Osteoblast (primary cell): ENCODE data around the gene MTRF1L. TPM values are rescaled to one million over a fixed set of nuclear protein-coding genes. Genes with fewer than 3 reads are reported as not detected.
A peak's percentile ranks its signal among the peaks of the same experiment; 100 is the strongest.
"Not testable (repeated sequence)": the region's sequence is repeated elsewhere in the genome, so short reads cannot be mapped to it uniquely, and the experiment has no call there.

ENCODE experiments used
- DNase-seq: peaks from one replicate; pipeline ENCODE4 v3.0.0; 2011; ENCODE audit warnings: low spot score, mixed read lengths; ENCODE audit not compliant: insufficient read length; ENCODE audit errors: missing footprints
- H2AFZ ChIP-seq: 2 replicates; pipeline ENCODE4 v1.6.0; 2011; ENCODE audit warnings: mild to moderate bottlenecking, low read length
- H3K27ac ChIP-seq: 2 replicates; pipeline ENCODE4 v1.5.1; 2011; ENCODE audit warnings: mild to moderate bottlenecking, low read depth, low read length, moderate library complexity
- H3K27me3 ChIP-seq: 2 replicates; pipeline ENCODE4 v1.6.0; 2012; ENCODE audit warnings: mild to moderate bottlenecking, control low read depth, inconsistent platforms, low read length, moderate library complexity; ENCODE audit not compliant: insufficient read depth
- H3K36me3 ChIP-seq: 2 replicates; pipeline ENCODE4 v1.5.1; 2011; ENCODE audit warnings: mild to moderate bottlenecking, low read length, control low read depth, moderate library complexity; ENCODE audit not compliant: insufficient read depth
- H3K4me1 ChIP-seq: 2 replicates; pipeline ENCODE4 v1.5.1; 2011; ENCODE audit warnings: mild to moderate bottlenecking, low read length, control low read depth, moderate library complexity; ENCODE audit not compliant: insufficient read depth
- H3K4me2 ChIP-seq: 2 replicates; pipeline ENCODE4 v1.6.0; 2011; ENCODE audit warnings: mild to moderate bottlenecking, low read length; ENCODE audit not compliant: insufficient read depth
- H3K4me3 ChIP-seq: fragments of 200-600 bp; sonication (generic); 3 replicates; pipeline ENCODE4 v1.5.1; 2012; ENCODE audit warnings: mild to moderate bottlenecking, low read length, inconsistent platforms; ENCODE audit not compliant: insufficient read depth
- H3K79me2 ChIP-seq: 2 replicates; pipeline ENCODE4 v1.6.0; 2012; ENCODE audit warnings: mild to moderate bottlenecking, low read length, control low read depth, inconsistent platforms; ENCODE audit not compliant: insufficient read depth
- H3K9me3 ChIP-seq: 2 replicates; pipeline ENCODE4 v1.5.1; 2011; ENCODE audit warnings: low read depth, low read length, control low read depth
- H4K20me1 ChIP-seq: 2 replicates; pipeline ENCODE4 v1.6.0; 2012; ENCODE audit warnings: mild to moderate bottlenecking, low read length, control low read depth; ENCODE audit not compliant: insufficient read depth
- total RNA-seq: library from RNA; depleted of rRNA; stranded (reverse); fragments of >200 nt; gene quantifications from 2 replicates; pipeline ENCODE4 v1.2.3, GENCODE V29; 2012
- TF ChIP-seq, protein P1 (sequence below): IDR thresholded peaks from 2 replicates; pipeline ENCODE4 v1.5.1; 2011; ENCODE audit warnings: mild to moderate bottlenecking, low read depth, low read length, moderate library complexity; ENCODE audit errors: extremely low read depth

MTRF1L gene
- total RNA-seq, 1 donor, result 18.8 TPM

DNA sequence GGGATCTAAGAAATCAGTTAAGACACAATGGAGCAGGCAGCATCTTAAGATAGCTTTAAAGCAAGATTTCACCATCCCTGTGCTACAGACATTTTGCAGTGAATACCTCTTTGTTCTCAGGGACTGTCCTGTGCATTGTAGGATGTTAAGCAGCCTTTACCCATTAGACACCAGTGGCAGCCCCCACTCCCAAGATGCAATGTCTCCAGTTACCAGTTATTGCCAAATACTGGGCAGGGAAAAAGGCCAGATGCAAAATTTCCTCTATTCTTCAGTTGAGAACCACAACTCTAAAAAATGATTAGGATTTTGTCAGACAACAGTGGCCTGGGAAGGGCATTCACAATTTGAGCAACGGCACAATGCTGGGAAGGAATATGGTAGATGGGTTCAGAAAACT lies 25.8 kb downstream of the MTRF1L start:
- H3K79me2 ChIP-seq, result peaks cover 93% of the 10 kb centered on the region
- H3K27me3 ChIP-seq, result no peaks in the 10 kb centered on the region
- TF ChIP-seq, protein P1, sequence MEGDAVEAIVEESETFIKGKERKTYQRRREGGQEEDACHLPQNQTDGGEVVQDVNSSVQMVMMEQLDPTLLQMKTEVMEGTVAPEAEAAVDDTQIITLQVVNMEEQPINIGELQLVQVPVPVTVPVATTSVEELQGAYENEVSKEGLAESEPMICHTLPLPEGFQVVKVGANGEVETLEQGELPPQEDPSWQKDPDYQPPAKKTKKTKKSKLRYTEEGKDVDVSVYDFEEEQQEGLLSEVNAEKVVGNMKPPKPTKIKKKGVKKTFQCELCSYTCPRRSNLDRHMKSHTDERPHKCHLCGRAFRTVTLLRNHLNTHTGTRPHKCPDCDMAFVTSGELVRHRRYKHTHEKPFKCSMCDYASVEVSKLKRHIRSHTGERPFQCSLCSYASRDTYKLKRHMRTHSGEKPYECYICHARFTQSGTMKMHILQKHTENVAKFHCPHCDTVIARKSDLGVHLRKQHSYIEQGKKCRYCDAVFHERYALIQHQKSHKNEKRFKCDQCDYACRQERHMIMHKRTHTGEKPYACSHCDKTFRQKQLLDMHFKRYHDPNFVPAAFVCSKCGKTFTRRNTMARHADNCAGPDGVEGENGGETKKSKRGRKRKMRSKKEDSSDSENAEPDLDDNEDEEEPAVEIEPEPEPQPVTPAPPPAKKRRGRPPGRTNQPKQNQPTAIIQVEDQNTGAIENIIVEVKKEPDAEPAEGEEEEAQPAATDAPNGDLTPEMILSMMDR, result no peak
- H3K9me3 ChIP-seq, result no peaks in the 10 kb centered on the region
- H3K4me3 ChIP-seq, result no peak overlapping the region
- peaks cover 30% of the 10 kb centered on the region for H3K4me1 ChIP-seq
- no peaks in the 10 kb centered on the region for H4K20me1 ChIP-seq
- H2AFZ ChIP-seq, result no peak overlapping the region
- no peak for DNase-seq
- peaks cover 32% of the 10 kb centered on the region for H3K36me3 ChIP-seq
- no peak overlapping the region for H3K27ac ChIP-seq
- no peak overlapping the region for H3K4me2 ChIP-seq

DNA sequence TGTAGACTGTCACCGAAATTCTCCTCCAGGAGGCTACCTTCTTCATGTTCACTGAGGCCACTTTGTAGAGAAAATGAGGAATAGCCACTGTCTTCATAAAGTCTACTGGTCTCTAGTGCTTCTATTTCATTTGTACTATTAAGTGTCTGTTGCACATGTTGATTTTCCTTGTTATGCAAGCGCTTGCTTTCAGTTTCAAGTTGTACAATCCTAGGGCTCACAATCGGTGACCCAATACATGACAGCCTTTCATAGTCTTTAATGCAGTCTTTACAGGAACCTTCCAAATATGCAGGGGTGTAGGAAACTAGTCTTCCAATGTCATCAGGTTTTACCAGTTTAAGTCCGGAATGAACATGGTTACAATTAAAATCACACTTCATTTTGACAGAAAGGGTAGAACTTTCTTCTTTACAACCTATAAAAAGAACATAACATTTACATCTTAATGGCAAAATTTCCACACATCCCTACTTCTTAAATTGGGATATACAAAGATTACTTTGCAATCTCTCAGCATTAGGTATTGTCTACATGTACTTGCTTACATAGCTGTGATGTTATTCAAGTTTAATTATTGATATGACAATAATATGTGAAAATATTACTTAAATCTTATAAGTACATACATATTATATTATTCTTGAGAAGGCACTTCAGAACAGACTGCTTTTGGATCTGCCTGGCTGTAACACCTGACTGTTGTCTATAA lies 27.1 kb downstream of the MTRF1L start:
- Histone ChIP-seq H3K27me3 (no peaks in the 10 kb centered on the region), H2AFZ (no peak overlapping the region), H3K4me2 (peak overlapping the region; percentile 1), H3K27ac (no peak overlapping the region), H3K4me1 (peaks cover 21% of the 10 kb centered on the region), H3K79me2 (peaks cover 80% of the 10 kb centered on the region), H3K36me3 (peaks cover 46% of the 10 kb centered on the region), H3K4me3 (no peak overlapping the region), H4K20me1 (no peaks in the 10 kb centered on the region), H3K9me3 (no peaks in the 10 kb centered on the region)
- TF ChIP-seq, protein P1, result no peak
- no peak for DNase-seq

DNA sequence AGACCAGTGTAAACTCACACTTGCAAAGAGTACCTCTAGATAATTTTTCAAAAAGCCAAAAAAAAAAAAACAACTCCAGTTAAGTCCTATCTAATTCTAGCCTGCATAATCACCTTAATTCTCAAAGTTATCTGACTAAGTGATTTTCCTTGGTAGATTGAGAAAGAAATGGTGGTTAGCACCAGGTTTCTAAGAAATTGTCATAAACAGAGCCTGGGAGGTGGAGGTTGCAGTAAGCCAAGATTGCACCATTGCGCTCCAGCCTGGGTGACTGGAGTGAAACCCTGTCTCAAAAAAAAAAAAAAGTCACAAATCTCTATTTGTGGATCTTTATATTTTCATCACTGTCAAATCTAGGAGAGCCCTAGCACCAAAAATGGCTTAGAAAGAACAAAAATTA lies 28.6 kb downstream of the MTRF1L start:
- Histone ChIP-seq H3K9me3 (no peaks in the 10 kb centered on the region), H3K4me3 (no peak overlapping the region), H3K27me3 (no peaks in the 10 kb centered on the region), H4K20me1 (no peaks in the 10 kb centered on the region), H3K4me1 (peaks cover 11% of the 10 kb centered on the region), H3K4me2 (no peak overlapping the region), H3K79me2 (peaks cover 65% of the 10 kb centered on the region), H2AFZ (no peak overlapping the region), H3K36me3 (peaks cover 55% of the 10 kb centered on the region), H3K27ac (no peak overlapping the region)
- TF ChIP-seq, protein P1, result no peak
- DNase-seq, result no peak

DNA sequence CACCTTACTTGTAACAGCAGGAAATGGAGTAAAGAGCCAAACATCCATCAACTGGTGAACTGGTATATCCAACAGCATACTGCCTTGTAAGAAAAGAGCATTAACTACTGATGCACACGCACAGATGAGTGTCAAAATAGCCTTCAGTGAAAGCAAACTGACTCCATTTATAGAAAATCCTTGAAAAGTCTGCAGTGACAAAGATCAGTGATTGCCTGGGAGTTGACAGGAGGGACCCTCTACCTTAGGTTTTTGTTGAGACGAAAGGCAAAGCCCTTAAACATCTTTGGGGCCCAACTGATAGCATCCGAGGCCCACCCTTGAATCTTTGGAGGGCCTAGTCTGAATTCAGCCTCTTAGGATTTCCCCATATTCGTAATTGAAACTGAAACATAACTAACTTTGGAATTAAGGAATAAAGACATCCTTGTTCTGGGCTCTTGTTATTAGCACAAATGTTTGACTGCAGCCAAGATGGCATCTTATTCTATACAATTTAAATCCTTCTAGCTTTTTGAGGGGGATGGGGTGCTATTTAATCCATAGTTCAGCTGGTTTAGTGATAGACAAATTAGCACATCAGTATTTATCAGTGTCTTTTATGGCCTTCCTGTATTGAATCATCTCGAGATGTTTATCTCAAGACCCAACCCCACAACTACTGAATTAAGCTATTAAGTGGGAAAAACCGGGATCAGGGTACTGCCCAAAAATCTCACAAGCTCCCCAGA lies 32.7 kb downstream of the MTRF1L start:
- TF ChIP-seq, protein P1, result no peak
- peaks cover 47% of the 10 kb centered on the region for H3K36me3 ChIP-seq

DNA sequence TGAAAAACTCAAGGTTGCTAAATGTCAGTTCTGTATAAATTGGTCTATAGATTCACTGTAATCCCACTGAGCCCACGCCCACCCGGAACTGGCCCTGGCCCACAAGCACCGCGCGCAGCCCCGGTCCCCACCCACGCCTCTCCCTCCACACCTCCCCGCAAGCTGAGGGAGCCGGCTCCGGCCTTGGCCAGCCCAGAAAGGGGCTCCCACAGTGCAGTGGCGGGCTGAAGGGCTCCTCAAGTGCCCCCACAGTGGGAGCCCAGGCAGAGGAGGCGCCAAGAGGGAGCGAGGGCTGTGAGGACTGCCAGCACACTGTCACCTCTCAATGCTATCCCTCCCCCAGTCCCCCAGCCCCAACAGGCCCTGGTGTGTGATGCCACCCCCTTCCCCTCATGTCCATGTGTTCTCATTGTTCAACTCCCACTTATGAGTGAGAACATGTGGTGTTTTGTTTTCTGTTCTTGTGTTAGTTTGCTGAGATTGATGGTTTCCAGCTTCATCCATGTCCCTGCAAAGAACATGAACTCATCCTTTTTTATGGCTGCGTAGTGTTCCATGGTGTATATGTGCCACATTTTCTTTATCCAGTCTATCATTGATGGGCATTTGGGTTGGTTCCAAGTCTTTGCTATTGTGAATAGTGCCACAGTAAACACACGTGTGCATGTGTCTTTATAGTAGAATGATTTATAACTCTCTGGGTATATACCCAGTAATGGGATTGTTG lies 36.2 kb downstream of the MTRF1L start:
- H3K4me1 ChIP-seq, result not testable (repeated sequence)

More for the DNA sequence above, 32.7 kb downstream of the MTRF1L start:
- Histone ChIP-seq H3K9me3 (no peaks in the 10 kb centered on the region), H3K4me2 (no peak overlapping the region), H2AFZ (no peak overlapping the region), H3K27ac (no peak overlapping the region), H3K4me1 (no peaks in the 10 kb centered on the region), H3K79me2 (peaks cover 25% of the 10 kb centered on the region), H3K4me3 (no peak overlapping the region), H3K27me3 (no peaks in the 10 kb centered on the region), H4K20me1 (no peaks in the 10 kb centered on the region)
- DNase-seq, result no peak

More for the DNA sequence above, 36.2 kb downstream of the MTRF1L start:
- not testable (repeated sequence) for H3K79me2 ChIP-seq, H3K9me3 ChIP-seq, H3K27me3 ChIP-seq, H3K27ac ChIP-seq, H3K4me2 ChIP-seq, H4K20me1 ChIP-seq, DNase-seq, H2AFZ ChIP-seq, H3K4me3 ChIP-seq
- H3K36me3 ChIP-seq, result peaks cover 19% of the 10 kb centered on the region
